Measurements from ENCODE around the gene KIF13A.

DNA sequence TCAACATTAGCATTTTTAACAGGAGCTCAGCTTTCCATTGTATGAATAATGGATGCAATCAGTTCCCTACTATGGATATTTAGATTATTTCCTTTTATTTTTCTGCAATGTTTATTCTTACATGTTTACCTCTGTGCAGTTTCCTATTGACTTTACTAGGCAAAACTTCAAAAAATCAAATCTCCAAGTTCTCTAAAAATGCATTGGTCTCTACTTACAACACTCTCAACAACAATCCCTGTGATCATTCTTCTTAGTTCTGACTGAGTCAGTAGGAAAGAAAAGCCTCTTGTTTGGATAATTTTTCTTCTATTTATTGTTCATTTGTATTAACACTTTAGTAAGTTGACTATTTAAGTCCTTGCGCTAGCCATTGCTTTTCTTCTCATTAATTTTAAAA is 126.1 kb downstream of the KIF13A start:
- TF ChIP-seq, protein P1, sequence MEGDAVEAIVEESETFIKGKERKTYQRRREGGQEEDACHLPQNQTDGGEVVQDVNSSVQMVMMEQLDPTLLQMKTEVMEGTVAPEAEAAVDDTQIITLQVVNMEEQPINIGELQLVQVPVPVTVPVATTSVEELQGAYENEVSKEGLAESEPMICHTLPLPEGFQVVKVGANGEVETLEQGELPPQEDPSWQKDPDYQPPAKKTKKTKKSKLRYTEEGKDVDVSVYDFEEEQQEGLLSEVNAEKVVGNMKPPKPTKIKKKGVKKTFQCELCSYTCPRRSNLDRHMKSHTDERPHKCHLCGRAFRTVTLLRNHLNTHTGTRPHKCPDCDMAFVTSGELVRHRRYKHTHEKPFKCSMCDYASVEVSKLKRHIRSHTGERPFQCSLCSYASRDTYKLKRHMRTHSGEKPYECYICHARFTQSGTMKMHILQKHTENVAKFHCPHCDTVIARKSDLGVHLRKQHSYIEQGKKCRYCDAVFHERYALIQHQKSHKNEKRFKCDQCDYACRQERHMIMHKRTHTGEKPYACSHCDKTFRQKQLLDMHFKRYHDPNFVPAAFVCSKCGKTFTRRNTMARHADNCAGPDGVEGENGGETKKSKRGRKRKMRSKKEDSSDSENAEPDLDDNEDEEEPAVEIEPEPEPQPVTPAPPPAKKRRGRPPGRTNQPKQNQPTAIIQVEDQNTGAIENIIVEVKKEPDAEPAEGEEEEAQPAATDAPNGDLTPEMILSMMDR (IDR thresholded peaks at IDR 0.05 in 2 of 3, conservative IDR thresholded peaks at IDR 0.05 in 1 of 3; ENCODE audit: insufficient read depth in 2 of 3, low read depth in 1 of 3, low read length in 3 of 3): no peak
- TF ChIP-seq KLF6 (CRISPR knock-in tag; IDR thresholded peaks at IDR 0.05; ENCODE audit: borderline replicate concordance): no peak
- no peak for TF ChIP-seq KLF10 (CRISPR knock-in tag; IDR thresholded peaks at IDR 0.05)
